Heart left ventricle (tissue), 16 donors: Measurements from ENCODE around the gene PTPN7. TPM values are rescaled to one million over a fixed set of nuclear protein-coding genes. Genes with fewer than 3 reads are reported as not detected.
A peak's percentile ranks its signal among the peaks of the same experiment; 100 is the strongest.

ENCODE experiments used
- ATAC-seq, 4 donors: fragments of 200-7000 bp; cut with Tn5 transposase; one replicate each; pipeline ENCODE4 v1.9.1; 2020 to 2022; ENCODE audit warnings: moderate library complexity in 4 of 4, mild to moderate bottlenecking in 3 of 4, moderate number of reproducible peaks in 1 of 4
- DNase-seq, 5 donors: peaks; one replicate each; pipeline ENCODE4 v3.0.0-alpha.2; 2020
- H3K27ac ChIP-seq, 12 donors: fragments of 200-600 bp; sonication (generic) in 4 of 12; one replicate each; pipeline versions ENCODE4 v1.5.0 to v1.8.0; 2016 to 2022; ENCODE audit warnings: mild to moderate bottlenecking in 2 of 12
- H3K27me3 ChIP-seq, 9 donors: fragments of 200-600 bp; sonication (generic) in 2 of 9; one replicate each; pipeline versions ENCODE4 v1.5.1 to v1.8.0; 2016 to 2022; ENCODE audit warnings: mild to moderate bottlenecking in 3 of 9
- H3K36me3 ChIP-seq, 9 donors: fragments of 200-600 bp; sonication (generic) in 2 of 9; one replicate each; pipeline versions ENCODE4 v1.5.0 to v1.8.0; 2018 to 2022; ENCODE audit warnings: mild to moderate bottlenecking in 2 of 9
- H3K4me1 ChIP-seq, 12 donors: fragments of 200-600 bp; sonication (generic) in 4 of 12; one replicate each; pipeline versions ENCODE4 v1.5.0 to v1.8.0; 2016 to 2022; ENCODE audit warnings: mild to moderate bottlenecking in 3 of 12
- H3K4me3 ChIP-seq, 12 donors: fragments of 200-600 bp; sonication (generic) in 4 of 12; one replicate each; pipeline versions ENCODE4 v1.5.0 to v1.8.0; 2017 to 2022; ENCODE audit warnings: mild to moderate bottlenecking in 9 of 12, moderate library complexity in 4 of 12
- H3K9me3 ChIP-seq, 12 donors: fragments of 200-600 bp; sonication (generic) in 4 of 12; one replicate each; pipeline versions ENCODE4 v1.5.0 to v1.8.0; 2016 to 2022; ENCODE audit warnings: mild to moderate bottlenecking in 1 of 12
- POLR2A ChIP-seq, 2 donors: fragments of 450-650 bp; IDR thresholded peaks; one replicate each; pipeline ENCODE4 v1.6.1; 2017; ENCODE audit warnings: antibody characterized with exemption in 2 of 2, mild to moderate bottlenecking in 2 of 2, moderate library complexity in 2 of 2
- WGBS, 4 donors: extraction: QIAGEN DNeasy Blood & Tissue Kit in 2 of 4; methylation state at CpG; one replicate each; pipeline versions ENCODE4 v1.1.5 to v1.1.7; 2013 to 2018; 5-methylcytosine and 5-hydroxymethylcytosine counted together
- intact Hi-C, 10 donors: fragments of 100-400 bp; cut with DNase I; formaldehyde crosslinking; loops; one replicate each; pipeline versions ENCODE4 v1.11.1 to v1.14.2; 2022
- polyA plus RNA-seq, 2 donors: library from polyadenylated mRNA; stranded (reverse); fragments of 200-250 nt; gene quantifications; one replicate each; pipeline ENCODE4 v1.2.3, GENCODE V29; 2013
- total RNA-seq, 9 donors: library from RNA; depleted of rRNA in 2 of 9; stranded (reverse); fragments of >200 nt in 2 of 9; fragmentation: NEBNext Ultra II Directional in 3 of 9; extraction: Animal tissue kit (Norgen Biotek cat#: 25700) in 3 of 9; gene quantifications; one replicate each; pipeline versions ENCODE4 v1.1.0 to v1.2.4, GENCODE V29; 2016 to 2023
- TF ChIP-seq, protein P1 (sequence below), 12 donors: fragments of 200-600 bp; sonication (generic) in 4 of 12; IDR thresholded peaks; one replicate each; pipeline versions ENCODE4 v1.5.0 to v1.8.0; 2018 to 2022; ENCODE audit warnings: antibody characterized with exemption in 12 of 12, mild to moderate bottlenecking in 5 of 12
- donor health status: ischemic (EF 13 %, LVEDD 7.1; RV severe dilation, severe dysfunction).
- donor health status: healthy with polysubstance abuse.
- donor health status: DM: no; HTN: yes; CAD: no.
- donor health status: DM: no; HTN: no; CAD: no.
- donor health status: ischemic (EF 25% LVEDD 6.9; RV normal size, moderate dysfunction).
- donor health status: ischemic (EF 25% LVEDD 5.7; RV mildly dilated, moderate dysfunction).
- donor health status: healthy.
- donor health status: DM: yes; HTN: yes; CAD: no.
- donor health status: ischemic (EF 35%, LVEDD 5.7; RV mildly dilated, moderate dysfunction).
- donor health status: nonischemic (EF 11% LVEDD 7.7; RV severe dilation, severe dysfunction).
- donor health status: DM: yes; HTN: yes; CAD: no.
- donor health status: PGD.
- donor health status: ischemic (EF 29% LVEDD 5.4; RV normal size, mild dysfunction).
- donor health status: nonischemic (EF 23%, LVEDD 6.1; RV moderate dilation, normal function).

The PTPN7 gene
- total and polyA plus RNA-seq, 11 donors, result 0.19 to 10.3 (median 0.55) TPM; not detected in 1

DNA sequence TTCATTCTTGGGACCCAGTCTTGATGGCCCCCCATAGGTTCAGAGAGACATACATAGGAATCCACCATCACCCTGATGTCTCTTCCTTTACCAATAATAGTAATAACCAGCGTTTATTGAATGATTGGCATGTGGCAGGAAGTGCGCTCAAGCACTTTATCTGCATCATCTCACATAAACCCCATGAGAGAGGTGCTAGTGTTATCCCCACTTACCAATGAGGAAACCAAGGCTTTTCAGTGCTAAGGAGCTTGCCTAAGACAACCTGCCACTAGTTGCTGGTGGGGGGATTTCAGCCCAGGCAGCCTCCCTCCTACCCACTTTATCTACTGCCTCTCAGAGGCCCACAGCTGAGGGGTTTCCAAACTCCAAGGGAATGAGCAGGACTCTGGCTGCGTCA is 40.9 kb upstream of the PTPN7 start:
- H3K27ac ChIP-seq, result peak overlapping the region; percentile 15 to 90 (median 83)

GRCh38 chr1:202200669-202201068 is 40.3 kb upstream of the PTPN7 start:
- DNase-seq, result peak in 4 of 5 donors; percentile 65 to 79 (median 72)
- peak; percentile 80 to 94 (median 83) for ATAC-seq
- Histone ChIP-seq H3K4me1 (peaks cover 0 to 38% (median 14%) of the 10 kb centered on the region in 12 donors), H3K27me3 (peaks cover 0 to 6% (median 0%) of the 10 kb centered on the region in 9 donors), H3K4me3 (no peak overlapping the region), H3K36me3 (no peaks in the 10 kb centered on the region), H3K9me3 (no peaks in the 10 kb centered on the region), H3K27ac (peak overlapping the region; percentile 36 to 90 (median 83))
- WGBS, 4 donors, result 51 to 74% (median 60%) methylated on average over 8 of the region's 8 CpGs
- intact Hi-C loops, result loop anchor here in 1 of 10 donors (5.0 kb wide), 1 partner anchor 87 kb away; no protein-coding TSS in a partner anchor
- TF ChIP-seq, protein P1, sequence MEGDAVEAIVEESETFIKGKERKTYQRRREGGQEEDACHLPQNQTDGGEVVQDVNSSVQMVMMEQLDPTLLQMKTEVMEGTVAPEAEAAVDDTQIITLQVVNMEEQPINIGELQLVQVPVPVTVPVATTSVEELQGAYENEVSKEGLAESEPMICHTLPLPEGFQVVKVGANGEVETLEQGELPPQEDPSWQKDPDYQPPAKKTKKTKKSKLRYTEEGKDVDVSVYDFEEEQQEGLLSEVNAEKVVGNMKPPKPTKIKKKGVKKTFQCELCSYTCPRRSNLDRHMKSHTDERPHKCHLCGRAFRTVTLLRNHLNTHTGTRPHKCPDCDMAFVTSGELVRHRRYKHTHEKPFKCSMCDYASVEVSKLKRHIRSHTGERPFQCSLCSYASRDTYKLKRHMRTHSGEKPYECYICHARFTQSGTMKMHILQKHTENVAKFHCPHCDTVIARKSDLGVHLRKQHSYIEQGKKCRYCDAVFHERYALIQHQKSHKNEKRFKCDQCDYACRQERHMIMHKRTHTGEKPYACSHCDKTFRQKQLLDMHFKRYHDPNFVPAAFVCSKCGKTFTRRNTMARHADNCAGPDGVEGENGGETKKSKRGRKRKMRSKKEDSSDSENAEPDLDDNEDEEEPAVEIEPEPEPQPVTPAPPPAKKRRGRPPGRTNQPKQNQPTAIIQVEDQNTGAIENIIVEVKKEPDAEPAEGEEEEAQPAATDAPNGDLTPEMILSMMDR (IDR thresholded peaks at IDR 0.05), result no peak
- no peak for TF ChIP-seq POLR2A (IDR thresholded peaks at IDR 0.05)

More for the DNA sequence above, 40.9 kb upstream of the PTPN7 start:
- H3K9me3 ChIP-seq, result no peaks in the 10 kb centered on the region
- H3K36me3 ChIP-seq, result no peaks in the 10 kb centered on the region
- peaks cover 0 to 38% (median 14%) of the 10 kb centered on the region in 12 donors for H3K4me1 ChIP-seq
- DNase-seq, result no peak
- TF ChIP-seq POLR2A (IDR thresholded peaks at IDR 0.05), result no peak
- TF ChIP-seq, protein P1 (IDR thresholded peaks at IDR 0.05), result no peak
- no peak overlapping the region for H3K4me3 ChIP-seq
- intact Hi-C loops, result loop anchor here in 1 of 10 donors (5.0 kb wide), 1 partner anchor 86 kb away; no protein-coding TSS in a partner anchor
- H3K27me3 ChIP-seq, result peaks cover 0 to 6% (median 0%) of the 10 kb centered on the region in 9 donors
- ATAC-seq, result no peak
- 50 to 86% (median 76%) methylated on average over 3 of the region's 3 CpGs for WGBS, 4 donors

DNA sequence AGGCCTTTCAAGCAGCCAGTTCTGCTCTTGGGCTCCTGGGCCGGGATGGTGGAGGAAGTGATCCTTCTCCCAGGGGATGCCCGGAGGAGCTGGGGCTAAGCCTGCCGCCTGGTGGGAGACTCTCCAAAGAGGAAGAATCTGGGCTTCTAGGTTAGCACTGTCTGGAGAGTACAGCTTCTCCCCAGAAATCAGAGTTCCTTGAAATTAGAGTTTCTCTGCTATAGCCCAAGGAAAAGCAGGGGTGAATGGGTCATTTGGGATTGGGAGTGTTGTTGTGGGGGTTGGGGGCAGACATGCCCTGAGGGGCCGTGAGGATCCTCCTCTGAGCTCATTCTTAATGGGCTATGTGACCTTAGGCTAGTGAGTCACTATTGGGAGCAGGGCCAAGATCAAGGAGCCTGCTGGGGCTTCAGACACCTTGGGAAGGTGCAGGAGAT is 39.7 kb upstream of the PTPN7 start:
- ATAC-seq (peak in 3 of 4 donors; percentile 3 to 8 (median 3)), DNase-seq (no peak)
- Histone ChIP-seq H3K9me3 (no peaks in the 10 kb centered on the region), H3K27me3 (peaks cover 0 to 8% (median 0%) of the 10 kb centered on the region in 9 donors), H3K4me3 (no peak overlapping the region), H3K36me3 (no peaks in the 10 kb centered on the region), H3K27ac (peak overlapping the region; percentile 36 to 90 (median 83)), H3K4me1 (peaks cover 0 to 38% (median 14%) of the 10 kb centered on the region in 12 donors)
- intact Hi-C loops, result loop anchor here in 1 of 10 donors (5.0 kb wide), 1 partner anchor 87 kb away; no protein-coding TSS in a partner anchor
- TF ChIP-seq POLR2A (IDR thresholded peaks at IDR 0.05), result no peak
- TF ChIP-seq, protein P1 (IDR thresholded peaks at IDR 0.05), result peak in 2 of 12 donors; percentile 9 to 30
- 31 to 50% (median 38%) methylated on average over 4 of the region's 4 CpGs for WGBS, 4 donors

DNA sequence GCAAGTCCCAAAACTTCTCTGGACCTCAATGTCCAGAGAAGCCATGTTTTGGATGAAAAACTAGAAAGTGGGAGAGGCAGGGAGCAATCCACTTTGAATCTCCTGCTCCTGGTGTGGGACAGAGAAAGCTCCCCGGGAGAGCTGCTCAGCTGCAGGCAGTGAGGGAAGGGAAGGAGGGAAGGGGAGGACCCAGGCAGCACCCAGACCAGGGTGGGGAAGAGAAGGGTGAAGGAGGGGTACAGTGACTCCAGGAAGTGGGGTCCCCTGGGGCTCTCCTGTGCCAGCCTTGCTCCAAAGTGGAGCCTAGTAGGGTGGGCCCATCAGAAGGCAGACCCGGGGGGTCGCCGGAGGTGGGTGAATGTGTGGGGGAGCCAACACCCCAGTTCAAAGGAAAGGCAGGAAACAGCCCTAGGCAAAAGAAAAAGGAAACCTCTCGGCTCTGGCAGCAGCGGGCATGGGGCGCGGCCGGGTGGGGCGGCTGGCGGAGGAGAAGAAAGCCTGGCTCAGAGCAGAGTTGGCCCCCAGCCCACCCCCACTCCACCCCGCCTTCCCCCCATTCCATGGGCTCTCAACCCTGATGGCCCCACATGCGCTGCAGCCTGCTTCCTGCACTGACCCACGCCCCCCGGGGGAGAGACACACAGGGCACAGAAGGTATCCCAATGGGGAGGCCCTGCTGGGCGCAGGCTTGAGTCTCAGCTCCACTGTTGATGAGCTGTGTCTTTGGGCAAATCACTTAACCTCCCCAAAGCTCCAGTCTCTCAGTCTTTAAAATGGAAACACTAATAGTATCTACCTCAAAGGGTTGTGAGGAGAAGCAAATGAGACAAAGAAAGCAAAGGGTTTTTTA is 38.9 kb upstream of the PTPN7 start:
- Histone ChIP-seq H3K36me3 (no peaks in the 10 kb centered on the region), H3K9me3 (no peaks in the 10 kb centered on the region), H3K27ac (peak overlapping the region in 8 of 12 donors; percentile 22 to 90 (median 83)), H3K4me1 (peaks cover 0 to 38% (median 14%) of the 10 kb centered on the region in 12 donors), H3K4me3 (no peak overlapping the region), H3K27me3 (peaks cover 0 to 16% (median under 1%) of the 10 kb centered on the region in 9 donors)
- 42 to 65% (median 48%) methylated on average over 15 to 16 of the region's 16 CpGs for WGBS, 4 donors
- DNase-seq (no peak), ATAC-seq (no peak)
- no peak for TF ChIP-seq POLR2A (IDR thresholded peaks at IDR 0.05)
- TF ChIP-seq, protein P1 (IDR thresholded peaks at IDR 0.05), result no peak
- intact Hi-C loops, result no loop called here
